ENCODE measurements around the gene MT3. TPM values are rescaled to one million over a fixed set of nuclear protein-coding genes. Genes with fewer than 3 reads are reported as not detected.

Gene MT3
- total RNA-seq, 2 donors from 2014 or later = not detected

DNA sequence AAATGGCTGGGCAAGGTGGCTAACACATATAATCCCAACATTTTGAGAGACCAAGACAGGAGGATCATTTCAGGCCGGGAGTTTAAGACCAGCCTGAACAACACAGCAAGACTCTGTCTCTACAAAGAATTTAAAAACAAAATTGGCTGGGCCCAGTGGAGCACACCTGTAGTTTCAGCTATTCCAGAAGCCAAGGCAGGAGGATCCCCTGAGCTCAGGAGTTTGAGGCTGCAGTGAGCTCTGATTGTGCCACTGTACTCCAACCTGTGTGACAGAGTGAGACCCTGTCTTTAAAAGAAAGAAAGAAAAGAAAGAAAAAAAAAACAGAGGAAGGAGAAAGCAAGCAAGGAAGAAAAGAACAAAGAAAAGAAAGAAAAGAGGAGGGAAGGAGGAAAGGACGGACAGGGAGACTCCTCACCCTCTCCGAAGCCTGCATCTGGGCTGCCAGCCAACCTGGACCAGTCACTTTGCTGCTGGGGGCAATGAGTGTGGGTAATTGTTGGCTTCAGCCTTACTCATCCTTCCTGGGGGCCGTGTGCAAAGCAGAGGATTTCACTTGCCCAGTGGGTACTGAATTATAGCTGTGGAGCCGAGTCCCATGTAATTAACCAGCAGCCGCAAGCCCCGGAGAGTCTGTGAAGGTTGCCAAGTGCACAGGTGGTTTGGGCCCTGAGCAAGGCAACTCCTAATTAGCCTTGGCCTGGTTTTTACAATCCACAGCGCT is 31.1 kb upstream of the MT3 start:
- peaks cover 7% of the 10 kb centered on the region for H3K27me3 Mint-ChIP-seq (ENCODE audit: insufficient read depth)
- no peak overlapping the region for H3K27ac Mint-ChIP-seq
- H3K4me1 ChIP-seq (ENCODE audit: control insufficient read depth, insufficient read depth, low read length) = no peaks in the 10 kb centered on the region
- H3K9me3 ChIP-seq (ENCODE audit: control insufficient read depth, low read length) = no peaks in the 10 kb centered on the region
- H3K36me3 ChIP-seq (ENCODE audit: control insufficient read depth, insufficient read depth, low read length) = no peaks in the 10 kb centered on the region
- H3K4me1 Mint-ChIP-seq = peaks cover 3% of the 10 kb centered on the region
- no peak for DNase-seq
- WGBS, 2 experiments (ENCODE audit: insufficient coverage in 1 of 2, insufficient read length in 1 of 2) = 86 to 91% methylated on average over 6 to 8 of the region's 8 CpGs
- no peaks in the 10 kb centered on the region for H3K9me3 Mint-ChIP-seq
- no peaks in the 10 kb centered on the region for H3K36me3 Mint-ChIP-seq (ENCODE audit: low read depth)
- peaks cover 9% of the 10 kb centered on the region for H3K27me3 ChIP-seq (ENCODE audit: control insufficient read depth, insufficient read depth, low read length, poor library complexity, severe bottlenecking)
- no peak overlapping the region for H3K4me3 ChIP-seq (ENCODE audit: low read length)
- no peak overlapping the region for H3K4me3 Mint-ChIP-seq
- no peak overlapping the region for H3K27ac ChIP-seq (ENCODE audit: low read depth, low read length)
- TF ChIP-seq CTCF (conservative IDR thresholded peaks at IDR 0.05) = no peak
- no peak overlapping the region for H3K9ac ChIP-seq (ENCODE audit: extremely low read depth, low read length, poor library complexity, severe bottlenecking)

GRCh38 chr16:56559109-56559508 is 30.2 kb upstream of the MT3 start:
- Histone ChIP-seq H3K27ac (ENCODE audit: low read depth, low read length) (no peak overlapping the region), H3K27me3 (ENCODE audit: control insufficient read depth, insufficient read depth, low read length, poor library complexity, severe bottlenecking) (peaks cover 9% of the 10 kb centered on the region), H3K9ac (ENCODE audit: extremely low read depth, low read length, poor library complexity, severe bottlenecking) (no peak overlapping the region), H3K4me1 (ENCODE audit: control insufficient read depth, insufficient read depth, low read length) (no peaks in the 10 kb centered on the region), H3K9me3 (ENCODE audit: control insufficient read depth, low read length) (no peaks in the 10 kb centered on the region), H3K36me3 (ENCODE audit: control insufficient read depth, insufficient read depth, low read length) (no peaks in the 10 kb centered on the region), H3K4me3 (ENCODE audit: low read length) (no peak overlapping the region)
- H3K27me3 Mint-ChIP-seq (ENCODE audit: insufficient read depth) = peaks cover 5% of the 10 kb centered on the region
- peaks cover 3% of the 10 kb centered on the region for H3K4me1 Mint-ChIP-seq
- TF ChIP-seq CTCF (conservative IDR thresholded peaks at IDR 0.05) = no peak
- H3K27ac Mint-ChIP-seq = no peak overlapping the region
- no peaks in the 10 kb centered on the region for H3K36me3 Mint-ChIP-seq (ENCODE audit: low read depth)
- H3K4me3 Mint-ChIP-seq = no peak overlapping the region
- DNase-seq = no peak
- 93 to 96% methylated on average over 3 to 4 of the region's 4 CpGs for WGBS, 2 experiments (ENCODE audit: insufficient coverage in 1 of 2, insufficient read length in 1 of 2)
- H3K9me3 Mint-ChIP-seq = no peaks in the 10 kb centered on the region

- Mint-ChIP-seq H3K27me3 (ENCODE audit: insufficient read depth) (peaks cover 6% of the 10 kb centered on the region), H3K9me3 (no peaks in the 10 kb centered on the region), H3K36me3 (ENCODE audit: low read depth) (no peaks in the 10 kb centered on the region), H3K4me3 (no peak overlapping the region), H3K4me1 (peaks cover 3% of the 10 kb centered on the region), H3K27ac (no peak overlapping the region)
- no peaks in the 10 kb centered on the region for H3K36me3 ChIP-seq (ENCODE audit: control insufficient read depth, insufficient read depth, low read length)
- H3K9me3 ChIP-seq (ENCODE audit: control insufficient read depth, low read length) = no peaks in the 10 kb centered on the region
- WGBS, 2 experiments (ENCODE audit: insufficient coverage in 1 of 2, insufficient read length in 1 of 2) = 71% methylated on average over 1 of the region's 1 CpG; no CpG with 5 or more reads in 1 of the 2 experiments
- no peaks in the 10 kb centered on the region for H3K4me1 ChIP-seq (ENCODE audit: control insufficient read depth, insufficient read depth, low read length)
- no peak for DNase-seq
- no peak for TF ChIP-seq CTCF (conservative IDR thresholded peaks at IDR 0.05)
- H3K9ac ChIP-seq (ENCODE audit: extremely low read depth, low read length, poor library complexity, severe bottlenecking) = no peak overlapping the region
- no peak overlapping the region for H3K27ac ChIP-seq (ENCODE audit: low read depth, low read length)
- H3K27me3 ChIP-seq (ENCODE audit: control insufficient read depth, insufficient read depth, low read length, poor library complexity, severe bottlenecking) = peaks cover 9% of the 10 kb centered on the region
- no peak overlapping the region for H3K4me3 ChIP-seq (ENCODE audit: low read length)
These were observed 28.9 kb upstream of the MT3 start for GRCh38 chr16:56560447-56560846.

All from endodermal cell (in vitro differentiated cells).